Thyroid gland (tissue), 4 donors: ENCODE results near the gene TCERG1. TPM values are rescaled to one million over a fixed set of nuclear protein-coding genes. Genes with fewer than 3 reads are reported as not detected.

ENCODE experiments used
- DNase-seq, 2 donors: peaks; one replicate each; pipeline ENCODE4 v3.0.0-alpha.2; 2019
- H3K27ac ChIP-seq, 3 donors: fragments of 200-600 bp; sonication (generic); 1 replicate in 2 of 3; 2 replicates in 1 of 3; pipeline ENCODE4 v1.5.1; 2016 to 2019; ENCODE audit warnings: mild to moderate bottlenecking in 1 of 3, moderate library complexity in 1 of 3
- H3K27me3 ChIP-seq: fragments of 200-600 bp; sonication (generic); one replicate; pipeline ENCODE4 v1.5.1; 2019
- H3K36me3 ChIP-seq, 2 donors: fragments of 200-600 bp; sonication (generic); one replicate each; pipeline ENCODE4 v1.5.1; 2016 to 2019
- H3K4me1 ChIP-seq, 2 donors: fragments of 200-600 bp; sonication (generic); one replicate each; pipeline ENCODE4 v1.5.1; 2017 to 2019
- H3K4me3 ChIP-seq, 3 donors: fragments of 200-600 bp; sonication (generic); replicated peaks in 1 of 3; 1 replicate in 2 of 3; 2 replicates in 1 of 3; pipeline ENCODE4 v1.5.1; 2016; ENCODE audit warnings: mild to moderate bottlenecking in 1 of 3
- H3K9me3 ChIP-seq: fragments of 200-600 bp; sonication (generic); one replicate; pipeline ENCODE4 v1.5.1; 2017
- POLR2A ChIP-seq, 2 donors: fragments of 450-650 bp; IDR thresholded peaks; one replicate each; pipeline ENCODE4 v1.6.1; 2017; ENCODE audit warnings: antibody characterized with exemption in 2 of 2, mild to moderate bottlenecking in 2 of 2, moderate library complexity in 1 of 2
- WGBS, 2 donors: methylation state at CpG; one replicate each; pipeline ENCODE4 v1.1.5; 2017; 5-methylcytosine and 5-hydroxymethylcytosine counted together
- intact Hi-C: fragments of 100-400 bp; cut with DNase I; formaldehyde crosslinking; loops from one replicate; pipeline ENCODE4 v1.15.1; 2023
- total RNA-seq, 4 donors: library from RNA; depleted of rRNA; stranded (reverse); fragments of >200 nt; gene quantifications; one replicate each; pipeline ENCODE4 v1.2.3, GENCODE V29; 2016
- TF ChIP-seq, protein P1 (sequence below), 6 experiments: fragments of 200-600 bp in 3 of 6; fragments of 450-650 bp in 3 of 6; sonication (generic) in 3 of 6; IDR thresholded peaks; one replicate each; pipeline ENCODE4 v1.5.1; 2016 to 2019; ENCODE audit warnings: antibody characterized with exemption in 6 of 6, mild to moderate bottlenecking in 2 of 6, inconsistent platforms in 1 of 6, moderate library complexity in 1 of 6

TCERG1 gene
- total RNA-seq, 4 donors from 2014 or later: 50.0 to 106 (median 62.4) TPM

DNA sequence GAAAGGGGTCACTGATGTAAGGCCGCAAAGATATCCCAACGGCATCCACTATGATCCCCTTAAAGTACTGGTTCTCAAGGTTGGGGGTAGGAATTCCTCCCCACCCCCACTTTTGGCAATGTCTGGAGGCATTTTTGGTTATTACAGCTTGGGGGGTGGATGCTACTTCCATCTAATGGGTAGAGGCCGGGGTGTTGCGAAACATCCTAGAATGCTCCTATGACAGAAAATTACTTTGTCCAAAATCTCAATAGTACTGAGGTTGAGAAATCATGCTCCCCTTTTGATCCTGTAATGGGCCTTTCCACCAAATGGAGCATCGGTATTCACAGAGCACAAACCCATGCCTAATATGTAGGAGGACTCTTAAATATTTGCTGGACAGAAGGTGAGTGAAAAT, 20.8 kb upstream of the TCERG1 start:
- TF ChIP-seq, protein P1, sequence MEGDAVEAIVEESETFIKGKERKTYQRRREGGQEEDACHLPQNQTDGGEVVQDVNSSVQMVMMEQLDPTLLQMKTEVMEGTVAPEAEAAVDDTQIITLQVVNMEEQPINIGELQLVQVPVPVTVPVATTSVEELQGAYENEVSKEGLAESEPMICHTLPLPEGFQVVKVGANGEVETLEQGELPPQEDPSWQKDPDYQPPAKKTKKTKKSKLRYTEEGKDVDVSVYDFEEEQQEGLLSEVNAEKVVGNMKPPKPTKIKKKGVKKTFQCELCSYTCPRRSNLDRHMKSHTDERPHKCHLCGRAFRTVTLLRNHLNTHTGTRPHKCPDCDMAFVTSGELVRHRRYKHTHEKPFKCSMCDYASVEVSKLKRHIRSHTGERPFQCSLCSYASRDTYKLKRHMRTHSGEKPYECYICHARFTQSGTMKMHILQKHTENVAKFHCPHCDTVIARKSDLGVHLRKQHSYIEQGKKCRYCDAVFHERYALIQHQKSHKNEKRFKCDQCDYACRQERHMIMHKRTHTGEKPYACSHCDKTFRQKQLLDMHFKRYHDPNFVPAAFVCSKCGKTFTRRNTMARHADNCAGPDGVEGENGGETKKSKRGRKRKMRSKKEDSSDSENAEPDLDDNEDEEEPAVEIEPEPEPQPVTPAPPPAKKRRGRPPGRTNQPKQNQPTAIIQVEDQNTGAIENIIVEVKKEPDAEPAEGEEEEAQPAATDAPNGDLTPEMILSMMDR (IDR thresholded peaks at IDR 0.05): no peak
- no peak for TF ChIP-seq POLR2A (IDR thresholded peaks at IDR 0.05)
- no peak overlapping the region for H3K4me3 ChIP-seq
- no peaks in the 10 kb centered on the region for H3K27me3 ChIP-seq
- 80 to 91% methylated on average over 5 of the region's 5 CpGs for WGBS, 2 donors
- H3K36me3 ChIP-seq: no peaks in the 10 kb centered on the region
- DNase-seq: no peak
- no peaks in the 10 kb centered on the region for H3K9me3 ChIP-seq
- peaks cover 0 to 4% of the 10 kb centered on the region in 2 donors for H3K4me1 ChIP-seq
- intact Hi-C loops: loop anchor here (10.0 kb wide), 1 partner anchor 132 kb away; no protein-coding TSS in a partner anchor
- no peak overlapping the region for H3K27ac ChIP-seq

DNA sequence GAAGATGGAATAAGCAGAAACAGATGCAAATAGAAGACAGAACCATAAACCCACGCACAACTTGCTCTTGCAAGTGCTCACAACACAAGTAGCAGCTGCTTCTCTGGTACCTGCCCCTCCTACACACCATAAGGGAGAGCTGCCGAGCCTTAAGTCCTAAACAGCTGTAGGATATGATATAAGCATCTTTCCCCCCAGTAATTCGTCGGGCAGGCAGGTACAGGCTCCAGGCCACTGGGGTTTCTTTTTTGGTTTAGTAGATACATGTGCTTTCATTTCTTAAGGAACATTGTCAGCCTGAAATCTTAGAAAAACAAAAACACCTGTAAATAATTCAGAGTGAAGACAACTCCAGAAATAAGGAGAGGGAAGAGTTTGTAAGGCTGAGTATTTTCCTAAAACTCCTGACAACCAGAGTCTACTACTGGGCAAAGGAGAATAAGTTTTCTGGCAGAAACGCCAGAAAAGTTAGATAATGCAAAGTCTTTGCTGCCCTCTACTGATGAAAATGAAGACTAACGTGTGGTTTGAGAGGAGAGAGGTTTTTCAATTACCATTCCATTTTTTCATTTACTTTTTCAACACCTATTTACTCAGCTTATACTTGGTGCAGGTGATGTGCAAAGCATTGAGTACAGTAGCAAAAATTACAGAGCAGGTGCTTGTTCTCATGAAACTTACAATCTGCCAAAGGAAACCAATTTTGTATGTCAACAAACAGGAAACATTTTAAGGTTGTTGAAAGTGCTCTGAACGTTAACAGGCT, 20.1 kb upstream of the TCERG1 start:
- WGBS, 2 donors: 32 to 36% methylated on average over 7 of the region's 7 CpGs
- DNase-seq: no peak
- Histone ChIP-seq H3K27ac (no peak overlapping the region), H3K4me1 (peaks cover 0 to 4% of the 10 kb centered on the region in 2 donors), H3K9me3 (no peaks in the 10 kb centered on the region), H3K36me3 (no peaks in the 10 kb centered on the region), H3K4me3 (no peak overlapping the region), H3K27me3 (no peaks in the 10 kb centered on the region)
- intact Hi-C loops: loop anchor here (10.0 kb wide), 1 partner anchor 132 kb away; no protein-coding TSS in a partner anchor
- TF ChIP-seq, protein P1 (IDR thresholded peaks at IDR 0.05): peak; percentile 29 to 67 (median 50)
- TF ChIP-seq POLR2A (IDR thresholded peaks at IDR 0.05): no peak

DNA sequence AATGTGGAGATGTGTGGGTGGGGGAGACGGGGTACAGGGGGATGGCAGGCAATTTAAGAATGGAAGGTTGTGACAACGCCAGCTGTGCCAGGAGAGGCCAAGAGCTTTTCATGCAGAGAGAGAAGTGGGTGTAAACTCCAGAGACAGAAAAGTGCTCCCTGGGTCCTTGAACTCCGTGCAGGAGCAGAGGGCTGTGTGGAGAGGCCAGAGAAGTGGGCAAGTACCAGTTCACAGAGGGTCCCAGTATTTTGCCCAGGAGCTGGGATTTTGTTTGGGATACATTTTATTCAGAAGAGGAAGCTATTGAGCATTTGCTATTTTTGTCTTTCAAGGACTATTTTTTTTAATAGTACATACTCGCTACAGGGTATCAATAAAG, 19.5 kb upstream of the TCERG1 start:
- Histone ChIP-seq H3K36me3 (no peaks in the 10 kb centered on the region), H3K4me3 (no peak overlapping the region), H3K4me1 (peaks cover 0 to 4% of the 10 kb centered on the region in 2 donors), H3K27me3 (no peaks in the 10 kb centered on the region), H3K27ac (no peak overlapping the region), H3K9me3 (no peaks in the 10 kb centered on the region)
- intact Hi-C loops: loop anchor here (10.0 kb wide), 1 partner anchor 133 kb away; no protein-coding TSS in a partner anchor
- no peak for TF ChIP-seq POLR2A (IDR thresholded peaks at IDR 0.05)
- TF ChIP-seq, protein P1 (IDR thresholded peaks at IDR 0.05): no peak
- 25 to 39% methylated on average over 4 of the region's 4 CpGs for WGBS, 2 donors
- no peak for DNase-seq

DNA sequence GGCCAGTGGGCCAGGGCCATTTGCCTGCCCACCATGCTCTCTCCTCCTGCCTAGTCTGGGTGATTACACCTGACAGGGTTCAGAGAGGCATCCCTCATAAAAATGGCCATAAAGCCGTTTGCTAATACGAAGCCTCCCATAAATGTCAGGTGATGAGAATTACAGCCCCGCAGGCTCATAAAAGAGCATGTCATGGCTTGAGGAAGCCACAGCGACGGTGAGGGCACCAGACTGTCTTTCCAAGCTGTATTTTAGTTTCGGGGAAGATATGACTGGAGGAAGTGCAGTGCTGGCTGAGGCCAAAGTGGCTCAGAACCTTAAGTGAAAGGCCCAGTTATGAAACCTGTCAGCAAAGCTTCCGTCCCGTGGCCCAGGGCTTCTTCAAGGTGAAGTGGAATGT, 18.5 kb upstream of the TCERG1 start:
- Histone ChIP-seq H3K27me3 (no peaks in the 10 kb centered on the region), H3K4me3 (no peak overlapping the region), H3K27ac (no peak overlapping the region), H3K9me3 (no peaks in the 10 kb centered on the region), H3K4me1 (peaks cover 0 to 4% of the 10 kb centered on the region in 2 donors), H3K36me3 (no peaks in the 10 kb centered on the region)
- WGBS, 2 donors: 57 to 59% methylated on average over 8 of the region's 8 CpGs
- TF ChIP-seq, protein P1 (IDR thresholded peaks at IDR 0.05): no peak
- no peak for TF ChIP-seq POLR2A (IDR thresholded peaks at IDR 0.05)
- DNase-seq: no peak
- intact Hi-C loops: loop anchor here (10.0 kb wide), 1 partner anchor 134 kb away; no protein-coding TSS in a partner anchor

DNA sequence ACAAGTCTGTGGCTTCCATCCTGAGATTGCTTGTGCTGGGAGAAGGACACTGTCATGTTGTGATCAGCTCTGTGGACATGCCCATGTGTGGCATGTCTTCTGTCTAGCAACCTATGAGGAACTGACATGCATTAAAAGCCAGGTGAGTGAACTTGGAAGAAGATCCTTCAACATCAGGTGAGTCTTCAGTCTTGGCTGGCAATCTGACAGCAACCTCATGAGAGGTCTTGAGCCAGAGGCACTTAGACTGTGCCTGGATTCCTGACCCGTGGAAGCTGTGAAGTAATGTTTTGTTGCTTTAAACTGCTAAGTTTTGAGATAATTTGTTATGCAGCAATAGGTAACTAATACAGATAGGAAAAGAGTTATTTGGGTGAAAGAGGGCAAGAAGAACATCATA, 6.8 kb upstream of the TCERG1 start:
- TF ChIP-seq POLR2A (IDR thresholded peaks at IDR 0.05): no peak
- TF ChIP-seq, protein P1 (IDR thresholded peaks at IDR 0.05): no peak
- WGBS, 2 donors: 12 to 22% methylated on average over 1 of the region's 1 CpG
- H3K27ac ChIP-seq: no peak overlapping the region
- no peaks in the 10 kb centered on the region for H3K36me3 ChIP-seq
- H3K9me3 ChIP-seq: no peaks in the 10 kb centered on the region
- DNase-seq: no peak
- H3K4me1 ChIP-seq: no peaks in the 10 kb centered on the region
- intact Hi-C loops: no loop called here
- H3K4me3 ChIP-seq: no peak overlapping the region
- no peaks in the 10 kb centered on the region for H3K27me3 ChIP-seq
